Thyroid gland (tissue), 4 donors: ENCODE data around the gene C3orf22.

Source experiments
- CTCF ChIP-seq, 6 experiments: fragments of 200-600 bp in 3 of 6; fragments of 450-650 bp in 3 of 6; sonication (generic) in 3 of 6; IDR thresholded peaks; one replicate each; pipeline ENCODE4 v1.5.1; 2016 to 2019; ENCODE audit warnings: antibody characterized with exemption in 6 of 6, mild to moderate bottlenecking in 2 of 6, inconsistent platforms in 1 of 6, moderate library complexity in 1 of 6
- POLR2A ChIP-seq, 2 donors: fragments of 450-650 bp; IDR thresholded peaks; one replicate each; pipeline ENCODE4 v1.6.1; 2017; ENCODE audit warnings: antibody characterized with exemption in 2 of 2, mild to moderate bottlenecking in 2 of 2, moderate library complexity in 1 of 2

GRCh38 chr3:126568776-126569342 is 10.1 kb upstream of the C3orf22 start:
- TF ChIP-seq POLR2A (IDR thresholded peaks at IDR 0.05) (no peak), CTCF (IDR thresholded peaks at IDR 0.05) (no peak)
